Ishikawa (cell line): Measurements from ENCODE around the gene APBB3.

ENCODE experiments used
- CEBPB ChIP-seq: IDR thresholded peaks from 2 replicates; pipeline ENCODE4 v1.6.1; 2012
- CREB1 ChIP-seq: IDR thresholded peaks from 2 replicates; pipeline ENCODE4 v1.6.1; 2012; ENCODE audit warnings: low read depth
- EGR1 ChIP-seq: IDR thresholded peaks from 2 replicates; pipeline ENCODE4 v1.6.1; 2012
- EP300 ChIP-seq: IDR thresholded peaks from 2 replicates; pipeline ENCODE4 v1.6.1; 2012; ENCODE audit warnings: borderline replicate concordance
- FOXM1 ChIP-seq: IDR thresholded peaks from 2 replicates; pipeline ENCODE4 v1.6.1; 2012; ENCODE audit warnings: low read depth, borderline replicate concordance
- MAX ChIP-seq: IDR thresholded peaks from 2 replicates; pipeline ENCODE4 v1.6.1; 2012
- NFIC ChIP-seq: IDR thresholded peaks from 2 replicates; pipeline ENCODE4 v1.6.1; 2012
- RAD21 ChIP-seq: IDR thresholded peaks from 2 replicates; pipeline ENCODE4 v1.6.1; 2012; ENCODE audit warnings: low read depth
- REST ChIP-seq: IDR thresholded peaks from 2 replicates; pipeline ENCODE4 v1.6.1; 2012; ENCODE audit warnings: low read depth, mild to moderate bottlenecking
- TAF1 ChIP-seq: IDR thresholded peaks from 2 replicates; pipeline ENCODE4 v1.6.1; 2012; ENCODE audit warnings: low read depth, mild to moderate bottlenecking
- TCF12 ChIP-seq: IDR thresholded peaks from 2 replicates; pipeline ENCODE4 v1.6.1; 2012; ENCODE audit warnings: low read depth
- TEAD4 ChIP-seq: IDR thresholded peaks from 2 replicates; pipeline ENCODE4 v1.6.1; 2012
- USF1 ChIP-seq: IDR thresholded peaks from 2 replicates; pipeline ENCODE4 v1.6.1; 2012
- YY1 ChIP-seq: IDR thresholded peaks from 2 replicates; pipeline ENCODE4 v1.6.1; 2012; ENCODE audit warnings: low read depth
- ZBTB7A ChIP-seq: IDR thresholded peaks from 2 replicates; pipeline ENCODE4 v1.6.1; 2012; ENCODE audit warnings: low read depth

The APBB3 gene

GRCh38 chr5:140550147-140551079, 14.0 kb downstream of the APBB3 start:
- TF ChIP-seq ZBTB7A (no peak), TEAD4 (no peak)

- TF ChIP-seq CREB1 (no peak), USF1 (no peak), FOXM1 (no peak), NFIC (no peak), CEBPB (no peak), TCF12 (no peak), RAD21 (no peak), TAF1 (no peak), MAX (no peak), YY1 (no peak), EP300 (no peak), REST (no peak), EGR1 (no peak), ZBTB7A (no peak), TEAD4 (no peak)
Observed at GRCh38 chr5:140549237-140550144, 14.9 kb downstream of the APBB3 start.

- no peak for TF ChIP-seq TCF12
- TF ChIP-seq USF1 = no peak
- TF ChIP-seq CREB1 = no peak
- no peak for TF ChIP-seq EGR1
- no peak for TF ChIP-seq FOXM1
- TF ChIP-seq YY1 = no peak
- no peak for TF ChIP-seq MAX
- TF ChIP-seq CEBPB = no peak
- TF ChIP-seq EP300 = no peak
- no peak for TF ChIP-seq ZBTB7A
- TF ChIP-seq TEAD4 = no peak
- TF ChIP-seq NFIC = no peak
- no peak for TF ChIP-seq RAD21
Observed at GRCh38 chr5:140548791-140549190, 15.6 kb downstream of the APBB3 start.

GRCh38 chr5:140548300-140548688, 16.1 kb downstream of the APBB3 start:
- TF ChIP-seq FOXM1 = no peak
- TF ChIP-seq ZBTB7A = no peak
- no peak for TF ChIP-seq TEAD4
- TF ChIP-seq NFIC = no peak
- TF ChIP-seq TAF1 = no peak
- no peak for TF ChIP-seq EP300
- no peak for TF ChIP-seq MAX
- TF ChIP-seq TCF12 = no peak
- no peak for TF ChIP-seq CREB1
- TF ChIP-seq RAD21 = no peak
- no peak for TF ChIP-seq USF1
- no peak for TF ChIP-seq REST
- no peak for TF ChIP-seq YY1
- TF ChIP-seq CEBPB = no peak
- no peak for TF ChIP-seq EGR1
